GM19035 (cell line): Measurements from ENCODE around the gene TLK2.

Experiments used
- ATAC-seq: cut with Tn5 transposase; IDR thresholded peaks from one replicate; pipeline ENCODE4 v1.9.1; 2021; ENCODE audit not compliant: unreplicated experiment

TLK2 gene

DNA sequence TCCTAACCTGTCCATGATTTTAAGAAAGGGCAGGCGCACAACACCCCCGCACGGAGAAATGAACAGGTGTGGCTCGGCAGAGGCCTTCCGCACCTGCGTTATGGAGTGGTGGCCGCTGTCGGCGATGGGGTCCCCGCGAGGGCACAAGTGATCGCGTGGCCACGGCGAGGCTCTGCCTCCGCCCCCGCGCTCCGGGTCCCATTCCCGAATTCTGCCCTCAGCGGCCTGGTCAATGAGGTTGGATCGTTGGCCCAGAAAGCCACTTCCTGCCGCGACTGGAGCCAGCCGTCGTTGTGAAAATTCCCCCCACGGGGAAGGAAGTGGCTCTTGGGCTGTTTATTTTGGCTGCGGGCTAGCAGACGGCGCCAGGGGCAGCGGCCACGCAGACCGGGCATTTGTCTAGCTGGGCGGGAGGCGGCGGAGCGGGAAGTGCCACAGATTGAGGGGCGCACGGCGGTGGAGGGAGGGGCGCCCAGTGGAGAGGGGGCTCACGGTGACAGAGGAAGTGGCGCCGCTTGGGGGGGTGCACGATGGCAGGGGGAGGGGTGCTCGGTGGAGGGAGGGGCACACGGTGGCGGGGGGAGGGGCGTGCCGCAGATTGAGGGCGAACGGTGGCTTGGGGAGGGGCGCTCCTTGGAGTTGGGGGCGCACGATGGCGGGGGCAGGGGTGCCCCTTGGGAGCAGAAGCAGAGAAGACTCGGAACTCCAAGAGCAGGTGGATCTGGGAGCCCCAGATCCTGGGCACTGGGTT, 173.8 kb downstream of the TLK2 start:
- ATAC-seq = no peak

DNA sequence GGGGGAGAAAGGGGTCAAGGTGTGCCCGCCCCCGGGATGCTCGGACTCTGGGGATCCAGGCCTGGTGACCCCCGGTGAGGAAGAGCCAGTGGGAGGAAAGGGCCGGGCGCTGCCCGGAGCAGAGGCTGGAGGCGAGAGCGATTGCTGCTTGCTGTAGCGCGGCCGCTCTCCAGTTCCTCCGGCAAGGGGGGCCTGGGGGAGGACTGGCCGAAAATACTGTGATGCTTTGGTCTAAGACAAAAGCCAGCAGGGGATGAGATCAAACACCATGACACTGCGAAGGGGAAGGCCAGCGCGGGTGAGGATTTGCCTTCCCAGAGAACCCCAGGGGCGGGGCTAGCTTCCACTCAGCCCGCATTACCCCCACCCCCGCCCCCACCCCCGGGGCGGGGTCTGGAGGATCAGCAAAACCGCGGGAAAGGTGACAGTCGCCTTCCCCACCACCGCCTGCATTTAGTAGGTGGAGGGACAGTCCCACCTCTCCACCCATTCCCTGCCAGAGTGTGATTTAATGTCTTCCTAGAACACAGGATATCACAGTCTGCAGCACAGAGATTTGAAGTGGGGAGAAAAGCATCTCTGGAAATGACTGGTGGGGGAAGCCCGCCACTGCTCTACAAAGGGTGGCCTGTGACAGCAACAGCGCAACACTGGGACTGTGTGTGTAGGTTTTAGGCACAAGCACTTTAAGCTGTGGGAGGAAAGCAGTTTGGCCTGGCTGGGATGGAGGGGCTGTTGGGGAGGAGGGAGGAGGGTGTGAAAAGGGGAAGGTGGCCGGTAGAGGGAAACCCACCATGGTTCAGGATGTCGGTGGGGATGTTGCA, 174.6 kb downstream of the TLK2 start:
- ATAC-seq = peak; percentile 90

DNA sequence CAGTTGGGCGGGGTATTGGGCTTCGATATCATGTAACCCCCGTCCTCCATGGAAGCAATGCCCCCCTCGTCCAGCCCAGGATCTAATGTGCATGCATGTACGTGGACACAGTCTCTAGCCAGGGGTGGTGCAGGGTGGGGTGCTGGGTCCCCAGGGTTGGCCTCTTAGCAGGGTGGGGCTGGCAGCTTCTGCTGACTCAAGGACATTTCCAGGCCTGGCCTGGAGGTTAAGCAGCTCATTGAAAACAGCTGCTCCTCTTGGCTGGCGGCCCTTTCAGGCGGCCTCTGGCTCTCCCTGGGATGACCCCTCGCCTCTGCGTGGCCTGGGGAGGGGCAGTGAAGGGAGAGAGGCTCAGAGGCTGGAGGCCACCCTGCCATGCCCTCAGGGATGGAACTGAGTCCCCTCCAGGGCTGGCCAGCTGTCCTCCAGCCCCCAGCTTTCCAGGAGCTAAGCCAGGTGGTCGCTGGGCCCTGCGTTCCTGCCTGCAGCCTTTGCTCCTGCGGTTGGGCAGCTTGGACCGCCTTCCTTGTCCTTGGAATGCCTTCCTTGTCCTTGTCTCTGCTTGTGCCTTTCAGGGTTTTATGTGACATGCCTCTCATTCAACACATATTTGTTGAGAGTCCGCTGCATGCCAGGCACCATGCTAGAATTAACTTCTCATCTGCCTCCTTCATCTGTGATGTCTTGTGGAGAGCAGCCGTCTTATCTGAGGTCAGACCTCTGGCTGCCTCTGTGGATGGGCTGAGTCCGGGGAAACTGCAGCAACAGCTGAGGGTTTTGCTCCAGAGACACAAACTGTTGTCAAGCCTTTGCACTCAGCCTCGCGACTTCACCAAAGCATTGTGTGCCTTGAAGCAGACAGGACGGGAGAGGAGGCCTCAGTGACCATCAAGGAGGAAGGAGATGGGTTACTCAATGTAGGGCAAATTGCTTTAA, 175.5 kb downstream of the TLK2 start:
- no peak for ATAC-seq

DNA sequence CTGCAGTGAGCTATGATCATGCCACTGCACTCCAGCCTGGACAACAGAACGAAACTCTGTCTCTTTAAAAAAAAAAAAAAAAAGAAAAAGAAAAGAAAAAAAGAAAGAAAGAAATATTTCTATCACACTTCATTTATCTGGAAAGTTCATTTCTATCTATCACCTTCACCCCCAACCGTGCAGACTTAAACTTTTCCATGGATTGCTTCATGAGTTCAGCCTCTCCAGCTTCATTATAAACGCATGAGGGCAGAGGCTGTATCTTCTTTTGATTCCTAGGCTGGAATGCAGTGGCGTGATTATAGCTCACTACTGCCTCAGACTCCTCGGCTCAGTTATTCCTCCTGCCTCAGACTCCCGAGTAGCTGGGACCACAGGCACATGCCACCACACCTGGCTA, 177.0 kb downstream of the TLK2 start:
- no peak for ATAC-seq

DNA sequence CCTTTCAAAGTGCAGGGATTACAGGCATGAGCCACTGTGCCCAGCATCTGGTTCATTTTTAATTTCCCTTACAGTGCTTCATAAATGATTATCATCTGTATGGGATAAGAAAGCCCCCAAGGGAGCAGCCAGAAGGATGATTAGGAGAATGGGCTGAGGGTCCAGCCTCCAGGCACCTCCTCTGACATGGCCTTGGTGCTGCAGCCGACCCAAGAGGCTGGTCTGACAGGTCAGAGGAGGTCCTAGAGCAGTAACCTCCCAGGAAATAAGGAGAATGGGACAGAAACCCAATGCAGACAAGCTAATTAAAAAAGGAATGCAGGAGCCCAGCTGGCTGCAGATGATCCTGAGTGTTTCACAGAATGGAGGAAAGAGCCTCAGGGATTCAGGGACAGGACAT, 177.8 kb downstream of the TLK2 start:
- ATAC-seq = no peak

DNA sequence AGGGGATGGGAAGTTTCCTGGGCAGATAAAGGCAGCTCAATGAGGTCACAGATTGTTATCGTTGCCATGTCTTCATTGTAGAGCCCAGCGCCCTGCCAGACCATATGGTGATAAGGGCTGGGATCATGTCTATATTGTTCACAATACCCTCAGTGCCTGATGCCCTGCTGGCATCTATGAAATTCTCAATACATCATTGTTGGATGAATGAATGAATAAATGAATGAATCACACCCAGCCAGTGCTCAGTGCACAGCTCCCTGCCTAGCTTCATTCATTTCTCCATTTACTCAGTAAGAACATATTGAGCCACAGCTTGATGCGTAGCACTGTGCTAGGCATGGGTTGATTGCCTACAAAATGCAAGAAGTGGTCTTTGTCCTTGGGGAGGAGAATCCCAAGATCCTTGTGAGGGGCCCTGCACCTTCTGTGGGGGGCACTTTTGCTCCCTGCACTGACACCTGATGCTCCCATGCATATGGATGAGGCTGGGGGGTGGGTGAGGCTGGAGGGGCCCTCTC, 178.6 kb downstream of the TLK2 start:
- no peak for ATAC-seq

DNA sequence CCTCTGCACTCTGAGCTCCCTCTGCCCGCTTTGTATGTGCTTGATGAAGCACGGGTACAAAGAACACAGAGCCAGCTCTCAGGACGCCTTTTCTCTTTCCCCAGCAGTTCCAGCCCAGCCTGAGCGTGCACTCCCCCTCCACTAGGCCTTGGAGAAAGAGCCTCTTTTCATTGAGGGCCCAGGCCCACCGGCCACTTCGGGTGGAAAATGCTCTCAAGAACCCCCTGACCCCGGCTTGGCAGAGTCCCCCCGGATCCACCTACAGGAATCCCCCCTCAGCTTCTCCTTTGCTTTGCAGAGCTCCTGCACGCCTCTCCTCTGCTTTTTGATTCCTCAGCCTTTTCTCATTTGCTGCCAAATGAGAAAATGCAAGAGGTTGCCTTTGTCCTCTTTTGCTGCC, 179.1 kb downstream of the TLK2 start:
- no peak for ATAC-seq

DNA sequence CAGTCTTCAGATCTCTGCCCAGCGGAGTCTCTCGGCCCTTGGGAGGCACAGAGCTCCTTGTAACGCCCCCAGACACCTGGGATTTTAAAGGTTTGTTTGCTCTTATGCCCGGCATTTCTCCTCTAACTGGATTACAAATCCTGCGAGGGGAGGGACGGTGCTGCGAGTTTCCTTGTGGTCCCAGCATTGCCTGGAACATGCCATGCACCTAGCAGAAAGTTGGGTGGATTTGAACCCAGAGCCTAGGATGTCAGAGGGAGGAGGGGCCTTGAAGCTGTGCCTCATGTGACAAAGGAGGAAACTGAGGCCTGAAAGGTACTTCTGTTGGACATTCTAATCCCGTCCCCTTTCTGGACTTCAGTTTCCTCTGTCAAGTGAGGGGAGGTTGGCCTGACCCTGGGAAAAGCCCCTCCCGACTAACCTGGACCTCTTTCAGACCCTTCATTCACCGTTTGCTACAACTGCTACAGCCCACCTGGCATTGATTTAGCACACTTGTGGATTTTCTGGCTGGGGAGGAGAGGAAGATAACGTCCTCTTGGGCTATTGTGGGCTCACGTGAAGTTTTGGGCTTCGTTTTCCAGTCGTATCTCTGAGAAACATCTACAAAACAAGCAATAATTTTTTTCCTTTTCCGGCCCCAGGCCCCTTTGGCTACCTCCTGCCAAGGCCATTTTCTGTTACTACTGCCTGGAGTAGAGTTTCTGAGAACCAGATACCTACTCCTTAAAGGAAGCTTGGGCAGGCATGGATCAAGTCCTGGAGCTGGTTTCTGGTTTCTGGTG, 179.7 kb downstream of the TLK2 start:
- no peak for ATAC-seq

DNA sequence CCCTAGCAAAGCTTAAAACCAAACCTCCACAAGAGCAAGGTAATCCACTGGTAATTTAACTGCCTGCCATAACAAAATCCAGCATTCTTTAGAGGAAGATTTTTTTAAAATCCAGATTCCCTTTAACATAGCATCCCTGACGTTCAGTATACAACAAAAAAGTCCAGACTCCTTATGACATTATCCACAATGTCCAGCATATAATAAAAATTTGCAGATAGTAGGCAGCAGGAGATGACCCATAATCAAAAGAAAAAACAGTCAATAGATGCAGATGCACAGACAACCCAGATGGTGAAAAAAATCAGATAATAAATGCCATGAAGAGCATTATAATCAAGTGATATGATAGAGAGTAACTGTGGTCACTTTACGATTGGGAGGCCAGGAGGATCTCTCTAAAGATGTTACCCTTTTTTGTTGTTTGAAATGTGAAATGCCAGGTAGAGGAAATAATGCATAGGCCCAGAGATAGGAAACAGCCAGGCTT, 182.0 kb downstream of the TLK2 start:
- no peak for ATAC-seq

DNA sequence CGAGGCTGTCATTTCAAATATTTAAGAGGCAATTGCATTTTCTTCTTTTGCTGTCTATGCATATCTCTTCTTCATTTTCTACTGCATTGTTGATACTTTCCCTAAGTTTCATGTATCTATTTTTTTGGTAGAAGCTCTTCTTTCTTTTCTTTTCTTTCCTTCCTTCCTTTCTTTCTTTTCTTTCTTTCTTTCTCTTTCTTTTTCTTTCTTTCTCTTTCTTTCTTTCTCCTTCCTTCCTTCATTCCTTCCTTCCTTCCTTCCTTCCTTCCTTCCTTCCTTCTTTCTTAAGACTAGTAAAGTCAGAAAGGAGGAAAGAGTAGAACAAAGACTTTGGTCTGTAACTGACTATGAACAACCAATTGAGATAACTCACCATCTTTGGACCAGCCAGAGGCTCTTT, 182.7 kb downstream of the TLK2 start:
- ATAC-seq = no peak

DNA sequence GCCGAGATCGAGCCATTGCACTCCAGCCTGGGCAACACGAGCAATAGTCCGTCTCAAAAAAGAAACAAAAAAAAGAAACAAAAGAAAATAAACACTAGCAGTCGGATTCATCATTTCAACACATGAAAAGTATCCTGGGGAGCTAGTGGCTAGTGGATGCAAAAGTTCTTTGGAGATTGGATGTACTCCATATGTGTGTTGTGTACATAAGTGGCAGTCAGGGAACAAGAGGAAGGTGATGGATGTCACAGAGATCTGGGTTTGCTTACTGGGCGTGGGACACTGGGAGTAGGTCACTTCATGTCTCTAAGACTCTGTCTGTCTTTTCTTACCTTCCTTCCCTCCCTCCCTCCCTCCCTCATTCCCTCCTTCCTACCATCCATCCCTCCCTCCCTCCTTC, 184.2 kb downstream of the TLK2 start:
- no peak for ATAC-seq
